Activated CD4-positive, alpha-beta T cell treated with anti-CD3 and anti-CD28 coated beads, Interleukin-2, amount 10 ng/mL, durations not matched to agents 24 days and 14 days (primary cell): ENCODE data around the gene BEAN1. TPM values are rescaled to one million over a fixed set of nuclear protein-coding genes. Genes with fewer than 3 reads are reported as not detected.

Experiments
- DNase-seq: peaks from one replicate; pipeline ENCODE4 v3.0.0; 2022
- H3K27ac Mint-ChIP-seq: one replicate; pipeline ENCODE4 v1.8.0; 2022; ENCODE audit warnings: mild to moderate bottlenecking, mixed read lengths
- H3K27me3 Mint-ChIP-seq: one replicate; pipeline ENCODE4 v1.8.0; 2022; ENCODE audit warnings: mixed read lengths
- H3K36me3 Mint-ChIP-seq: one replicate; pipeline ENCODE4 v1.8.0; 2022; ENCODE audit warnings: low read depth, mild to moderate bottlenecking, mixed read lengths
- H3K4me1 Mint-ChIP-seq: one replicate; pipeline ENCODE4 v1.8.0; 2021; ENCODE audit warnings: mixed read lengths
- H3K4me3 Mint-ChIP-seq: one replicate; pipeline ENCODE4 v1.8.0; 2022; ENCODE audit warnings: mild to moderate bottlenecking, moderate library complexity, mixed read lengths
- H3K9me3 Mint-ChIP-seq: one replicate; pipeline ENCODE4 v1.8.0; 2021; ENCODE audit warnings: mixed read lengths
- intact Hi-C: fragments of 100-400 bp; cut with micrococcal nuclease; formaldehyde crosslinking; loops from one replicate; pipeline ENCODE4 v1.15.1; 2023
- total RNA-seq: library from RNA; stranded (reverse); gene quantifications from 2 replicates; pipeline ENCODE4 v1.2.3, GENCODE V29; 2022

Gene BEAN1
- total RNA-seq, 1 donor from 2014 or later = not detected

DNA sequence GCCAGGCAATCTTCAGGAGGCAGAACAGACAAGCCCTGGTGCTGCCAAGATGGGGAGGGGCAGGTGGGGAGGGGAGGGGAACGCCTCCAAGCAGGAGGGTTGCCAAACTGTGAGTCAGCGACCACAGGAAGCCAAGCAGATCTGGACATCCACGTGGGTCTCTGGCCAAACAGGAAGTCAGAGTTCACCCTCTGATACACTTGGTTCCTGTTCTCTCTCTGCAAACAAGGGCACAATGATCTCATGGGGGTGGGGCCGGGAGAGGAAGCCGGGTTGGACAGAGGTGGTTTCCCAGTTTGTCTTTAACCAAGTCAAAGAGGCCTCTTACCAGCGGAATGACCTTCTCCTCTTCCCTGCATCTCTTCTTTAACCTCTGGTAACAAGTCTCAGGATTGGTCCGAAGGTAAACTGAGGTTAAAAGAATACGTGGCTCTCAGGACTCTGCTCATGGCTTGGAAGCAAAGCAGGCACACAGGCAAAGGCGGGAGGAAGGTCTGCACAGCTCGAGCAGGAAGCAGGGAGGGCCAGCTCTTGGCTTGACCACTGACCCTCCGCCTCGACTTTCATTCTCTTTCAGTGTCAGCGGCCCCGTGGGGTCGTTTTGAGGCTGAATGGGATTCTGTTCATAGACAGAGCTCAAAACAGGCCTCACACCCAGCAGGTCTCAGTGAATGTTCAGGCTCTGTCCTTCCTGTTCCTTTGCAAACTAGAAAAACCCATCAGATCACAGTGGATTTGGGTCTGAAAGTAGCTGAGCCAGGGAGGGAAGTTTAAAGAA is 89.9 kb downstream of the BEAN1 start:
- Mint-ChIP-seq H3K27me3 (no peaks in the 10 kb centered on the region), H3K4me3 (peak overlapping the region; percentile 89), H3K4me1 (peaks cover 67% of the 10 kb centered on the region), H3K27ac (peak overlapping the region; percentile 99), H3K9me3 (no peaks in the 10 kb centered on the region), H3K36me3 (peaks cover 8% of the 10 kb centered on the region)
- intact Hi-C loops = loop anchor here (1.0 to 2.0 kb wide), 4 partner anchors 39 to 356 kb away; no protein-coding TSS in a partner anchor
- DNase-seq = peak; percentile 95

- DNase-seq = no peak
- Mint-ChIP-seq H3K36me3 (peaks cover 12% of the 10 kb centered on the region), H3K27ac (peak overlapping the region; percentile 99)
These were observed 90.6 kb downstream of the BEAN1 start for GRCh38 chr16:66517586-66518263.

DNA sequence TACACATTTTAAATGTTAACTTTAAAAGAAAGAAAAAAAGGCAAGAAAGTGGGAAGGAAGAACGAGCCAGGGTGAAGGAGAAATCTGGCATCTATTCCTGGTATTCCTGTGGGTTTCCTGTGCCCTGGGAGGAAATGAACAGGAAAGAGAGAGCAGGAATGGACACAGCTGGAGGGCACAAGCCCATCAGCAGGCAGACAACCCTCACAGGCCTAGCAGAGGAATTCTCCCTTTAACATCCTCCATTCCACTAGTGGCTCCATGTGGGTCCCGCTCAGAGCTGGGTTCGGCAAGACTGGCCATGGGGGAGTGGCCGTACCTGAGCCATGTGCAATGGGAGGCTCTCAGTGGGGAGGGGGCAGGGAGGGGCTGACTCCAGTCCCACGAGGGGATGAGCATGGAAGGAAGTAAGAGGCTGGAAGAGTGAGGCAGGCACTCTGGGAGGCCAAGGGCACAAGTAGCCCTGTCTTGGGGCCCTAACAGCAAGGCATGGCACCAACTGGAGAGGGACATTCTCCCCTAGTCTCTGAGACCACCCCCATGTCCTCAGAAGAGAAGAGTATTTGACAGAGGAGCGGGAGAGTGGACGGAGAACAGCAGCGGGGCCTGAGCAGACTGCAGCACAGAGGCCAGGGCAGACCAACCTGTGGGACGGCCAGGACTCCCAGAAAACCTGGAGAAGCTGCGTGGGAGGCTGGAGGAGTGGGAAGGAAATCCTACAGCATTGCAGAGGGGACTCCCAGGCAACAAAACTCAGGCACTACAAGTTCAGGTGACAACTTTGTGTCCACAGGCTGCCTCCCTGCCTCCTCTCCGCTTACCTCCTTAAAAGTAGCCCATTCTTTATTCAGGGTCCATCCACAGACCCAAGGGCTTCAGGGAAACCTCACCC is 92.6 kb downstream of the BEAN1 start:
- no peak for DNase-seq
- peaks cover 86% of the 10 kb centered on the region for H3K4me1 Mint-ChIP-seq

More at GRCh38 chr16:66517586-66518263, 90.6 kb downstream of the BEAN1 start:
- H3K9me3 Mint-ChIP-seq = no peaks in the 10 kb centered on the region
- peak overlapping the region; percentile 89 for H3K4me3 Mint-ChIP-seq
- H3K27me3 Mint-ChIP-seq = no peaks in the 10 kb centered on the region
- intact Hi-C loops = loop anchor here (1.0 to 2.0 kb wide), 3 partner anchors 39 to 355 kb away; no protein-coding TSS in a partner anchor
- H3K4me1 Mint-ChIP-seq = peaks cover 73% of the 10 kb centered on the region

DNA sequence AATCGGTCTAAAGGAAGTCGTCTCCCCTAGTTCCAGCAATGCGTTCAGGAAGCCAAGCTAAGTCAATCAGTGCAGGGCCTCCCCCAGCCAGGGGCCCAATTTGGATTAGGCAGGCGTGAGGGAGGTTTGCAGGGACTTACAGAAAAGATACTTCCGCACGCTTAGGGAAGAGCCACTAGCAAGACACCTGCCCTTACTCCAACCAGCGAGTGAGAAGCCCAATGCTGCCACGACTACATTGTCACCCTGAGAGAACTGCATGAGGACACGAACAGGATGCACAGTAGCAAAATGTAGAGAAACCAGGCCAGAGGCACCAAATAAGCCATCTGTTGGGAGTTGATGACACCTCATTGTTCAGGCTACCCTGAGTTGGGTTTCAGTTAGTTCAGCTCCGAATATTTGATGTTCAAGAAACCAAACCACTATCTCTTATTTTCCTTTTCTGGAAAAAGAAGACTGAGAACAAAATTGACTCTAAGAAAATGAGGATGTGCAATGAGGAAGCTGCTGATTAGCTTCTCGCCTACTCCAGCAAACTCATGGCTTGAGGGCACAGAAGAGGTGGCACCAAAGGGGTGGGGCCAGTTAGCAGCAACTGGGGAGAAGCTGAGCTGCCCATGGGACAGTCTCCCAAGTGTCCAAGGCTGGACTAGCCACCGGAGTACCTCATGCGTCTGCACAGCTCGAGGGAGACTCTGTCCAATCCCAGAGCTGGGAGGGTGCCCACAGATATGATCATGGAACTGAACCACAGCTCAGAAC is 93.5 kb downstream of the BEAN1 start:
- Mint-ChIP-seq H3K4me3 (peak overlapping the region; percentile 62), H3K36me3 (peaks cover 12% of the 10 kb centered on the region), H3K4me1 (peaks cover 85% of the 10 kb centered on the region), H3K27me3 (no peaks in the 10 kb centered on the region), H3K27ac (peak overlapping the region; percentile 97), H3K9me3 (no peaks in the 10 kb centered on the region)
- DNase-seq = peak; percentile 67
- intact Hi-C loops = no loop called here

More for the DNA sequence above, 92.6 kb downstream of the BEAN1 start:
- Mint-ChIP-seq H3K9me3 (no peaks in the 10 kb centered on the region), H3K36me3 (peaks cover 14% of the 10 kb centered on the region), H3K27me3 (no peaks in the 10 kb centered on the region), H3K4me3 (no peak overlapping the region), H3K27ac (peak overlapping the region; percentile 97)
- intact Hi-C loops = no loop called here

- Mint-ChIP-seq H3K9me3 (no peaks in the 10 kb centered on the region), H3K27ac (peak overlapping the region; percentile 97), H3K4me3 (peak overlapping the region; percentile 83), H3K27me3 (no peaks in the 10 kb centered on the region), H3K36me3 (peaks cover 12% of the 10 kb centered on the region), H3K4me1 (peaks cover 84% of the 10 kb centered on the region)
- DNase-seq = peak; percentile 60
- intact Hi-C loops = no loop called here
These were observed 94.2 kb downstream of the BEAN1 start for GRCh38 chr16:66521252-66521713.

- Mint-ChIP-seq H3K27me3 (no peaks in the 10 kb centered on the region), H3K4me1 (peaks cover 80% of the 10 kb centered on the region), H3K27ac (peak overlapping the region; percentile 97), H3K4me3 (peak overlapping the region; percentile 83), H3K9me3 (no peaks in the 10 kb centered on the region), H3K36me3 (peaks cover 10% of the 10 kb centered on the region)
- intact Hi-C loops = loop anchor here (1.0 kb wide), 3 partner anchors 27 to 82 kb away; partner anchors contain the start of gene CMTM3
- DNase-seq = peak; percentile 96
These were observed 95.1 kb downstream of the BEAN1 start for GRCh38 chr16:66521951-66522771.

DNA sequence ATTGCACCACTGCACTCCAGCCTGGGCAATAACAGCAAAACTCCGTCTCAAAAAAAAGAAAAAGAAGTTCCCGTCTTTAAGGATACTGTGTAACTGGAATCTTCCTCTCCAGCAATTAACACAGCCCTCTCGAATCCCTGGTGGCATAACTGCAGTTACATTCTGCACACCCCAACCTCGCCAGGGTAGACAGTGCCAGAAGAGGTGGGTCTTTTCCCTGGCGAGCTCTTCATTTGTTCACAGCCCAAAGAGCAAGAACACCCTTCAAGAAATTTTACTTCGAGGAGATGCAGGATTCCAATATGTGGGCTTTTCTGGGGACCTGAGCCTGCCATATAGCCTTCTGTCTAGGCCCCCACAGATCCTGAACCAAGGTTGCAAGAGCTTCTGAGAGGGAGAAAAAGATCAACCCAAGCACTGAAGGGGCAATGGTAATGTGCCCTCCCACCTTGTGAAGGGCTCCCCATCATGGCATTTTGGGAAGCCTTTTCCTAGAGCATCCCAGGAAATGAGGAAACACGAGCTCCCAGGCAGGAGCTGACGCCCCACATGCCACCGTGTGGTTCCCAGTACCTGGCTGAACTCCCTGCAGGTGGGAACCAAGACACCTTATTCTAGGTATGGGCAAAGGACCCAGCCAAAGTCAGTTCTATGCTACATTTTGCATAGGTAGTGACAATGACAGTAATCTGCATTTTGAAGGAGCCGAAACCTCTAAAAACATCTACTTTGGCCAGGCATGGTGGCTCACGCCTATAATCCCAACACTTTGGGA is 95.9 kb downstream of the BEAN1 start:
- intact Hi-C loops = loop anchor here (1.0 kb wide), 3 partner anchors 26 to 81 kb away; partner anchors contain the start of gene CMTM3
- no peaks in the 10 kb centered on the region for H3K9me3 Mint-ChIP-seq
- DNase-seq = peak; percentile 63
- H3K27ac Mint-ChIP-seq = peak overlapping the region; percentile 97
- H3K4me1 Mint-ChIP-seq = peaks cover 74% of the 10 kb centered on the region
- no peaks in the 10 kb centered on the region for H3K27me3 Mint-ChIP-seq
- peak overlapping the region; percentile 83 for H3K4me3 Mint-ChIP-seq
- peaks cover 12% of the 10 kb centered on the region for H3K36me3 Mint-ChIP-seq

DNA sequence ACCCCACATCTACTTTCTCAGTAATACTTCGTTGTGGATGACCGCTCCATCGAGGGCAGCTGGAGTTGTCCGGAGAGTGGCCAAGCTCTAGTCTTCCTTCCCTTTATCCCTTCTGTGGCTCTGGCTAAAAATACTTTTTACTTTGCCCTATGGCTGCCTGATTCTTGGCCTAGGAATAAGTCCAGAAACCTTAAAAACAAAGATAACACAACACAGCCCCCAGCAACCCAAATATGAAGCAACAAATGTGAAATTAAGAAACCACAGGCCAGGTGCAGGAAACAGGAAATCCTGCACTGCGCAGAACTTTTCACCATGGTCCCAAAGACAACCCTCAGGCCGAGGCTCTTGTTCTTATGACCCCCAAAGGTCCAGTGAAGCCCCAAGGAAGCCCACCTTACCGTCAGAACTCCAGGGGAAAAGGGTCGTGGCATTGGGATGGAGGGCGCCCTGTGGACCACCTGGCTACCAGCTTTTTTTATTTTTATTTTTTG is 96.8 kb downstream of the BEAN1 start:
- Mint-ChIP-seq H3K27me3 (no peaks in the 10 kb centered on the region), H3K36me3 (peaks cover 13% of the 10 kb centered on the region), H3K4me1 (peaks cover 74% of the 10 kb centered on the region), H3K9me3 (no peaks in the 10 kb centered on the region), H3K4me3 (peak overlapping the region; percentile 83), H3K27ac (peak overlapping the region; percentile 97)
- DNase-seq = peak; percentile 88
- intact Hi-C loops = no loop called here

- H3K27ac Mint-ChIP-seq = peak overlapping the region; percentile 88
- H3K4me1 Mint-ChIP-seq = peaks cover 73% of the 10 kb centered on the region
- intact Hi-C loops = no loop called here
- H3K27me3 Mint-ChIP-seq = no peaks in the 10 kb centered on the region
- no peaks in the 10 kb centered on the region for H3K9me3 Mint-ChIP-seq
- peak overlapping the region; percentile 46 for H3K4me3 Mint-ChIP-seq
- peak; percentile 76 for DNase-seq
- H3K36me3 Mint-ChIP-seq = peaks cover 13% of the 10 kb centered on the region
These were observed 97.6 kb downstream of the BEAN1 start for GRCh38 chr16:66524601-66525164.

DNA sequence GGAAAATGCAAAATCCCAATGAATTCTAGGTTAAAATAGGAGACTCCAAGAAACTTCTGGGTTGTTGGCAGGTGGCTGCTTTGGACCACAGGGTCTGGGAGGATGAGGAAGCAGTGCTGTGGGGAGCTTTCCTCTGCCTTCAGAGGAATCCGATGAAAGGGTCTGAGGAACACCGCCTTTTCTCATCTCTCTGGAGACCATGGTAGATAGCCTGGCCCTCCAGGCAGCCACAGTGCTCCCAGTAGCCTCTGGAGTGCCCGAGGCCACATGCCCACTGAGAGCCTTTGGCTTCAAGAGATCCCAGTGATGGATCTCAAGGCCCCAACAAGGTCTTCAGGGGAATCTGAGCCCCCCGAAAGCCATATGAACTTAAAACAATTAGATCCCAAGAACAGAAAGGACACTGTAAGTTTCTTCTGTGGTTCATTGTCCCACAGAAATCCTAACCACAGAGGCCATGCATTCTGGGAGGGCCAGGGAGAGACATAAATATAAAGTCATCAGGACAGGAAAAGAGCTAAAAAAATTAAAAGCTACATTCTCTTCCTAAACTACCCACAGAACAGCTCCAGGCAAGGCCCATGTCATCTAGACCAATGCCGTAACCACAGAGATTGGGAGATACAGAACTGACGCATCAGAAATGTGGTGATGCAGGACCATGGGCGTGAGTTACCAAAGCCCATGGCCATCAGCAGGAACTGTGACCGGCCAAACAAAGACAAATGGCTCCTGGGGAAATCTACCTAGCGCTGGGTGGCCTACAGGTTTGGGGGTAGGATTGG is 98.5 kb downstream of the BEAN1 start:
- peaks cover 68% of the 10 kb centered on the region for H3K4me1 Mint-ChIP-seq
- peak; percentile 61 for DNase-seq
- no peaks in the 10 kb centered on the region for H3K27me3 Mint-ChIP-seq
- intact Hi-C loops = no loop called here
- H3K36me3 Mint-ChIP-seq = peaks cover 17% of the 10 kb centered on the region
- peak overlapping the region; percentile 52 for H3K27ac Mint-ChIP-seq
- H3K9me3 Mint-ChIP-seq = no peaks in the 10 kb centered on the region
- no peak overlapping the region for H3K4me3 Mint-ChIP-seq

DNA sequence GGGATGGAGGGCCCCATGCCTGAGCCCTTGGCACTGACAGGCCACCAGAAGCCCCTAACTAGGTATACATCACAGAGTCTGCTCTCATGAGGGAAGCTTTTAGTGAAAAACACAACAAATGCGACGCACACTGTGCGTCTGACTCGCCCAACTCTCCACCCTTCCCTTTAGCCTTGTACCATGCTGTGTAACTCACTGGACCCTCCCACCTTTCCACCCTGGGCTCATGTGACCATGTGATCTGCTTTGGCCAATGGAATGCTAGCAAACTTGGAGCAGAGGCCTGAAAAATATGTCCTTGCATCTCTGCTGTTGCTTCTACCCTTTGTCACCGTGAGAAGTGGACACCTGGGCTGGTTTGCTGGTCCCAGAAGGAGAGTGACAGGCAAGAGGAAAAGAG is 101.2 kb downstream of the BEAN1 start:
- peaks cover 45% of the 10 kb centered on the region for H3K4me1 Mint-ChIP-seq

More for the DNA sequence above, 101.2 kb downstream of the BEAN1 start:
- Mint-ChIP-seq H3K36me3 (peaks cover 21% of the 10 kb centered on the region), H3K27me3 (no peaks in the 10 kb centered on the region), H3K27ac (no peak overlapping the region), H3K4me3 (no peak overlapping the region), H3K9me3 (no peaks in the 10 kb centered on the region)
- no peak for DNase-seq
- intact Hi-C loops = no loop called here
